H1 (cell line): Measurements from ENCODE around the gene ITM2A. TPM values are rescaled to one million over a fixed set of nuclear protein-coding genes. Genes with fewer than 3 reads are reported as not detected.

ENCODE experiments used
- BRCA1 ChIP-seq: IDR thresholded peaks from 2 replicates; pipeline ENCODE4 v1.6.1; 2012; ENCODE audit warnings: low read depth, low read length, improper control_type of control experiment
- CTCF ChIP-seq, 3 experiments: IDR thresholded peaks; 1 replicate in 2 of 3; 2 replicates in 1 of 3; pipeline versions ENCODE4 v1.5.1 to v1.6.1; 2011; ENCODE audit warnings: low read length in 3 of 3, mild to moderate bottlenecking in 3 of 3, inconsistent platforms in 2 of 3, low read depth in 1 of 3, moderate library complexity in 1 of 3; ENCODE audit not compliant: insufficient read depth in 1 of 3; ENCODE audit errors: control extremely low read depth in 1 of 3
- SIX5 ChIP-seq: IDR thresholded peaks from 2 replicates; pipeline ENCODE4 v1.6.1; 2011; ENCODE audit warnings: mild to moderate bottlenecking, low read depth, low read length
- SP4 ChIP-seq: IDR thresholded peaks from 2 replicates; pipeline ENCODE4 v1.6.1; 2012; ENCODE audit warnings: low read length, inconsistent platforms
- polyA plus RNA-seq, 7 experiments: library from polyadenylated mRNA; depleted of rRNA in 3 of 7; stranded (reverse) in 5 of 7; unstranded in 2 of 7; fragments of >200 nt in 5 of 7; fragments of 200-250 nt in 2 of 7; gene quantifications; 1 replicate in 5 of 7; 2 replicates in 1 of 7; 4 replicates in 1 of 7; pipeline versions ENCODE4 v1.2.1 to v1.2.3, GENCODE V29; 2011 to 2013; ENCODE audit warnings: missing spikeins in 2 of 7, mixed read lengths in 2 of 7
- total RNA-seq: library from RNA; stranded (reverse); fragmentation: NEBNext Ultra II Directional; extraction: Animal tissue kit (Norgen Biotek cat#: 25700); gene quantifications from 2 replicates; pipeline ENCODE4 v1.2.1, GENCODE V29; 2021

Gene ITM2A
- total and polyA plus RNA-seq, 2 of the 8 experiments (the other 6 are each of a cell fraction or from before 2014, with no cell fraction given) = 35.7 to 52.0 TPM

- TF ChIP-seq CTCF (IDR thresholded peaks at IDR 0.05; ENCODE audit: control extremely low read depth in 1 of 3, insufficient read depth in 1 of 3, low read depth in 1 of 3, low read length in 3 of 3) (no peak), BRCA1 (no peak), SP4 (no peak), SIX5 (no peak)
Observed at GRCh38 chrX:79415056-79415455, 47.9 kb upstream of the ITM2A start (continued).
